Right lobe of liver (tissue), 4 donors: ENCODE data around the gene CEMP1.

Experiments used
- POLR2A ChIP-seq: fragments of 450-650 bp; IDR thresholded peaks from one replicate; pipeline ENCODE4 v1.6.1; 2017; ENCODE audit warnings: antibody characterized with exemption, mild to moderate bottlenecking
- TF ChIP-seq, protein P1 (sequence below), 4 donors: fragments of 200-600 bp in 3 of 4; fragments of 450-650 bp in 1 of 4; IDR thresholded peaks; one replicate each; pipeline versions ENCODE4 v1.5.1 to v1.8.0; 2016 to 2022; ENCODE audit warnings: antibody characterized with exemption in 4 of 4, mild to moderate bottlenecking in 2 of 4
- donor health status: DM: no; HTN: no; CAD: no.
- donor health status: DM: no; HTN: no; CAD: no.
- donor health status: DM: no; HTN: yes; CAD: no.

DNA sequence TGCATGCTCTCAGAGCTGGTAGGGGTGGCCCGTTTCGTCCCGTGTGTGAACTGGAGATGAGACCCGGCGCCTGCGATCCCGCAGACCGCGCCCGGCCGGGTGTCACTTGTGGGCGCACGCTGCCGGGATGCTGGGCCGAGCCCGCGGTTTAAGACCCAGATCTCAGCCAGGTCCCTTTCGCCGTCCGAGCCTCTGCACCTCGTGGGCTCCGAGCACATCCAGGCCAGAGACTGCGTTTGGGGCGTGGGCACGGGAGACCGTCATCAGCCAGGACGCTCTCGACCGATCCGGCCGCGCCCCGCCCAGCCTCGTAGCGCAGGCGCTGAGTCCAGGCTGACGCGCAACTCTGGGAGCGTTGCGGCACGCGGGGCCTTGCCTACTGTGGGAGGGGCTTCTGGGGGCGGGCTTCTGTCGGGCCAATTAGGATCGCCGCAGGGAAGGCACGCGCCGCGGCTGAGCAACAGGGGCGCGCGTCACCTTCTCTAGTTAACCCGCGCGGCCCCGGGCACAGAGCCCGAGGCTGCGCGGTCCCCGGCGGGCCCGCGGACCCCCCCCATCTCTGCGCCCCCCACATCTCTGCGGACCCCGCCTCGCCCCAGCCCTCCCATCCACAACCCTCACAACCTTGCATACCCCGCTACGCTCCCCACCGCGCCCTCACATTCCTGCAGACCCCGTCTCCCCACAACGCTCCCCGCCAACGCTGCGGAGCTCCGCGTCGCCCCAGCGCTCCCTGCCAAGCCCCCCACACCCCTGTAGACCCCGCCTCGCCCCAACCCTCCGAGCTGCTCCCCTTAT is 687 bp upstream of the CEMP1 start:
- TF ChIP-seq, protein P1, sequence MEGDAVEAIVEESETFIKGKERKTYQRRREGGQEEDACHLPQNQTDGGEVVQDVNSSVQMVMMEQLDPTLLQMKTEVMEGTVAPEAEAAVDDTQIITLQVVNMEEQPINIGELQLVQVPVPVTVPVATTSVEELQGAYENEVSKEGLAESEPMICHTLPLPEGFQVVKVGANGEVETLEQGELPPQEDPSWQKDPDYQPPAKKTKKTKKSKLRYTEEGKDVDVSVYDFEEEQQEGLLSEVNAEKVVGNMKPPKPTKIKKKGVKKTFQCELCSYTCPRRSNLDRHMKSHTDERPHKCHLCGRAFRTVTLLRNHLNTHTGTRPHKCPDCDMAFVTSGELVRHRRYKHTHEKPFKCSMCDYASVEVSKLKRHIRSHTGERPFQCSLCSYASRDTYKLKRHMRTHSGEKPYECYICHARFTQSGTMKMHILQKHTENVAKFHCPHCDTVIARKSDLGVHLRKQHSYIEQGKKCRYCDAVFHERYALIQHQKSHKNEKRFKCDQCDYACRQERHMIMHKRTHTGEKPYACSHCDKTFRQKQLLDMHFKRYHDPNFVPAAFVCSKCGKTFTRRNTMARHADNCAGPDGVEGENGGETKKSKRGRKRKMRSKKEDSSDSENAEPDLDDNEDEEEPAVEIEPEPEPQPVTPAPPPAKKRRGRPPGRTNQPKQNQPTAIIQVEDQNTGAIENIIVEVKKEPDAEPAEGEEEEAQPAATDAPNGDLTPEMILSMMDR (IDR thresholded peaks at IDR 0.05) = no peak
- peak; percentile 55 for TF ChIP-seq POLR2A
